ENCODE results near the gene GLCCI1.

GLCCI1 gene

DNA sequence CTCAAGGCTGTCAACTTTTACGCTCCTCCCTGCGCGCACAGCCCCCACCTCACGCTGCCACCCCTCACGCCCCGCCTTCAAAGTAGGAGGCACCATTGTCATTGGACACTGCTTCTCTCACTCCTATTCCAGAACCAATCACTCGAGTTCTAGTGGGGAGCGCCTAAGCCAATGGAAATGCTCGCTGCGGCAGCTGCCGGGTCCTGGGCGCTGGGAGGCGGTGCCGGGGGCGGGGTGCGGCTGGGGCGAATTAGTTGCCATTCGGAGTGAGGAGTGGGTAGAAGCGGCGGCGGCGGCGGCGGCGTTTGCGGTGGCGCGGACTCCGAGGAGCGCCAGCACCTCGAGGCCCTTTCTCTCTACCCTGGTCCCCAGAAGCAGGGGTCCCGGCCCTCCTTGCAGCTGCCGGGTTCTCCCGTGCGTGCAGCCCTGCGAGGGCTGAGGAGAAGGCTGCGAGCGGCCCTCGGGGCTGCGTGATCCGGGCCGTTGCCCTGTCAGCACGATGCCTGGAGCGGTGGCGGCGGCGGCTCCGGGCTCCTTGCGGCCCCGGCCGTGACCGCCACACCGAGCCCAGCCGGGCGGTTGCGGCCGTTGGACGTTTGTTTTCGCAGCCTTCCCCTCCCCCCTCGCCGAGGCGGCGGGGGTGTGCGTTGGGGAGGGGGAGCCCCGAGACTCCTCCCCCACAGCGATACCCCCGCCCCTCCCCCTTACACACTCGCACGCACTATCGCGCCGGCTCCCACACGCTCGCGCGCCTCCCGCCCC lies at the start of gene GLCCI1:
GLCCI1 (plus strand) TSS at position 253 of the 762 bp plus-strand sequence. CDS start 555 bp downstream, outside the sequence.
- H3K4me3 ChIP-seq (ENCODE audit: low read length, poor library complexity, severe bottlenecking), result peak within 1 kb of the TSS; percentile 79
- H3K4me1 ChIP-seq (ENCODE audit: insufficient read depth, low read length, poor library complexity, severe bottlenecking), result peaks cover 30% of the 10 kb centered on the region
- H3K27me3 ChIP-seq (ENCODE audit: insufficient read depth, low read length, poor library complexity, severe bottlenecking), result no peaks in the 10 kb centered on the region
- peaks cover 40% of the 10 kb centered on the region for H4K20me1 ChIP-seq (ENCODE audit: insufficient read depth, low read length, poor library complexity, severe bottlenecking)
- TF ChIP-seq CTCF (conservative IDR thresholded peaks at IDR 0.05; ENCODE audit: low read length) (no peak), EZH2phosphoT487 (IDR thresholded peaks at IDR 0.05; ENCODE audit: borderline replicate concordance) (no peak)
- no peaks in the 10 kb centered on the region for H3K9me2 ChIP-seq (replicated peaks; ENCODE audit: low read depth, low read length)
- H3K4me2 ChIP-seq (ENCODE audit: low read depth, low read length, poor library complexity, severe bottlenecking), result peak within 1 kb of the TSS; percentile 97
- peak within 1 kb of the TSS; percentile 58 for H2AFZ ChIP-seq (ENCODE audit: low read length)
- H3K36me3 ChIP-seq (ENCODE audit: insufficient read depth, low read length), result no peaks in the 10 kb centered on the region
- H3K79me2 ChIP-seq (ENCODE audit: insufficient read depth, low read length), result peaks cover 50% of the 10 kb centered on the region
- H3K9me3 ChIP-seq (ENCODE audit: insufficient read depth, low read depth, low read length), result no peaks in the 10 kb centered on the region
- H3K9ac ChIP-seq (ENCODE audit: low read depth, low read length, poor library complexity, severe bottlenecking), result peak within 1 kb of the TSS; percentile 90
- no peaks in the 10 kb centered on the region for H3F3A ChIP-seq (ENCODE audit: low read depth)

- Histone ChIP-seq H3K9ac (ENCODE audit: low read depth, low read length, poor library complexity, severe bottlenecking) (no peak overlapping the region), H3K9me3 (ENCODE audit: insufficient read depth, low read depth, low read length) (no peaks in the 10 kb centered on the region), H3K9me2 (replicated peaks; ENCODE audit: low read depth, low read length) (no peaks in the 10 kb centered on the region), H3K79me2 (ENCODE audit: insufficient read depth, low read length) (no peaks in the 10 kb centered on the region), H4K20me1 (ENCODE audit: insufficient read depth, low read length, poor library complexity, severe bottlenecking) (no peaks in the 10 kb centered on the region), H3K4me3 (ENCODE audit: low read length, poor library complexity, severe bottlenecking) (no peak overlapping the region), H3F3A (ENCODE audit: low read depth) (no peaks in the 10 kb centered on the region), H3K27me3 (ENCODE audit: insufficient read depth, low read length, poor library complexity, severe bottlenecking) (no peaks in the 10 kb centered on the region), H3K4me2 (ENCODE audit: low read depth, low read length, poor library complexity, severe bottlenecking) (no peak overlapping the region), H2AFZ (ENCODE audit: low read length) (no peak overlapping the region), H3K4me1 (ENCODE audit: insufficient read depth, low read length, poor library complexity, severe bottlenecking) (peaks cover 15% of the 10 kb centered on the region), H3K36me3 (ENCODE audit: insufficient read depth, low read length) (no peaks in the 10 kb centered on the region)
- no peak for TF ChIP-seq EZH2phosphoT487 (IDR thresholded peaks at IDR 0.05; ENCODE audit: borderline replicate concordance)
- TF ChIP-seq CTCF (conservative IDR thresholded peaks at IDR 0.05; ENCODE audit: low read length), result no peak
Observed at GRCh38 chr7:7919449-7919945, 49.1 kb upstream of the GLCCI1 start.

GRCh38 chr7:7920056-7920455 lies 48.5 kb upstream of the GLCCI1 start:
- Histone ChIP-seq H4K20me1 (ENCODE audit: insufficient read depth, low read length, poor library complexity, severe bottlenecking) (no peaks in the 10 kb centered on the region), H3K4me1 (ENCODE audit: insufficient read depth, low read length, poor library complexity, severe bottlenecking) (peaks cover 18% of the 10 kb centered on the region), H3K4me2 (ENCODE audit: low read depth, low read length, poor library complexity, severe bottlenecking) (no peak overlapping the region), H3K9ac (ENCODE audit: low read depth, low read length, poor library complexity, severe bottlenecking) (no peak overlapping the region), H3F3A (ENCODE audit: low read depth) (no peaks in the 10 kb centered on the region), H3K27me3 (ENCODE audit: insufficient read depth, low read length, poor library complexity, severe bottlenecking) (no peaks in the 10 kb centered on the region), H3K9me3 (ENCODE audit: insufficient read depth, low read depth, low read length) (no peaks in the 10 kb centered on the region), H3K9me2 (replicated peaks; ENCODE audit: low read depth, low read length) (no peaks in the 10 kb centered on the region), H2AFZ (ENCODE audit: low read length) (no peak overlapping the region), H3K36me3 (ENCODE audit: insufficient read depth, low read length) (no peaks in the 10 kb centered on the region), H3K79me2 (ENCODE audit: insufficient read depth, low read length) (no peaks in the 10 kb centered on the region), H3K4me3 (ENCODE audit: low read length, poor library complexity, severe bottlenecking) (no peak overlapping the region)
- TF ChIP-seq CTCF (conservative IDR thresholded peaks at IDR 0.05; ENCODE audit: low read length) (no peak), EZH2phosphoT487 (IDR thresholded peaks at IDR 0.05; ENCODE audit: borderline replicate concordance) (no peak)
